ENCODE data around the gene LRRTM3. TPM values are rescaled to one million over a fixed set of nuclear protein-coding genes. Genes with fewer than 3 reads are reported as not detected.

LRRTM3 gene
- total RNA-seq, 2 experiments from 2014 or later, result not detected

- H3K9me3 ChIP-seq (ENCODE audit: control insufficient read depth in 1 of 2, insufficient read depth in 1 of 2, low read length in 2 of 2), result peaks cover 0 to 2% of the 10 kb centered on the region in 2 experiments
- ChIA-PET CTCF (no interaction called here), POLR2A (no interaction called here)
- Mint-ChIP-seq H3K27me3 (no peaks in the 10 kb centered on the region), H3K36me3 (ENCODE audit: low read depth) (no peaks in the 10 kb centered on the region), H3K4me1 (ENCODE audit: low read depth) (no peaks in the 10 kb centered on the region), H3K27ac (no peak overlapping the region), H3K4me3 (no peak overlapping the region), H3K9me3 (peaks cover 3% of the 10 kb centered on the region)
- ATAC-seq (ENCODE audit: poor library complexity) (no peak), DNase-seq (no peak)
- no peak overlapping the region for H3K4me3 ChIP-seq (ENCODE audit: low read length)
- H3K36me3 ChIP-seq (ENCODE audit: insufficient read depth, low read length), result no peaks in the 10 kb centered on the region
- intact Hi-C loops (cut with DNase I, micrococcal nuclease), result no loop called here
- TF ChIP-seq, protein P1, sequence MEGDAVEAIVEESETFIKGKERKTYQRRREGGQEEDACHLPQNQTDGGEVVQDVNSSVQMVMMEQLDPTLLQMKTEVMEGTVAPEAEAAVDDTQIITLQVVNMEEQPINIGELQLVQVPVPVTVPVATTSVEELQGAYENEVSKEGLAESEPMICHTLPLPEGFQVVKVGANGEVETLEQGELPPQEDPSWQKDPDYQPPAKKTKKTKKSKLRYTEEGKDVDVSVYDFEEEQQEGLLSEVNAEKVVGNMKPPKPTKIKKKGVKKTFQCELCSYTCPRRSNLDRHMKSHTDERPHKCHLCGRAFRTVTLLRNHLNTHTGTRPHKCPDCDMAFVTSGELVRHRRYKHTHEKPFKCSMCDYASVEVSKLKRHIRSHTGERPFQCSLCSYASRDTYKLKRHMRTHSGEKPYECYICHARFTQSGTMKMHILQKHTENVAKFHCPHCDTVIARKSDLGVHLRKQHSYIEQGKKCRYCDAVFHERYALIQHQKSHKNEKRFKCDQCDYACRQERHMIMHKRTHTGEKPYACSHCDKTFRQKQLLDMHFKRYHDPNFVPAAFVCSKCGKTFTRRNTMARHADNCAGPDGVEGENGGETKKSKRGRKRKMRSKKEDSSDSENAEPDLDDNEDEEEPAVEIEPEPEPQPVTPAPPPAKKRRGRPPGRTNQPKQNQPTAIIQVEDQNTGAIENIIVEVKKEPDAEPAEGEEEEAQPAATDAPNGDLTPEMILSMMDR (IDR thresholded peaks at IDR 0.05), result no peak
- no peaks in the 10 kb centered on the region for H3K27me3 ChIP-seq (ENCODE audit: control insufficient read depth in 1 of 2, insufficient read depth in 2 of 2, low read length in 2 of 2)
- H3K4me1 ChIP-seq (ENCODE audit: insufficient read depth, low read length), result no peaks in the 10 kb centered on the region
- H3K27ac ChIP-seq (ENCODE audit: low read depth in 1 of 2, low read length in 2 of 2), result no peak overlapping the region
These were observed 124.6 kb downstream of the LRRTM3 start for GRCh38 chr10:67050415-67050814.

DNA sequence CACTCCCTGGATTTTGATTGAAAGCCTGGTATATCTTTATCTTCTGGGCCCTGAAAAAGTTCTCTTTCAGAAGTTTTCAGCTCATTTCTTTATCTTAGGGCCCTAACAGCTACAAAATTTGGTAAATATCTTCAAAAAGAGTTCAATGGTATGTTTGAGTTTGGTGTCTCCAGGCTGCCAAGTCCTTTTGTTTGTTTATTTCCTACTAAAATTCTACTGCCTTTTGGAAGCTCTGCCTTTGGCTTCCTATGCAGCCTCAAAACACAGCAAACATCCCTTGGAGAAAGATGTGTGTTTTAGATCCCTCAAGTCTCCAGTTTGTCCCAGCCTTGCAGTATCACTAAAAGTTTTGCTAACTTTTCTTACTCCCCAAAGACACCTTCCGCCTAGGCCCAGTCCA is 146.8 kb downstream of the LRRTM3 start:
- H3K9me3 Mint-ChIP-seq, result no peaks in the 10 kb centered on the region
- no peaks in the 10 kb centered on the region for H3K36me3 Mint-ChIP-seq (ENCODE audit: low read depth)
- intact Hi-C loops (cut with DNase I, micrococcal nuclease), result no loop called here
- Histone ChIP-seq H3K27me3 (ENCODE audit: control insufficient read depth in 1 of 2, insufficient read depth in 2 of 2, low read length in 2 of 2) (no peaks in the 10 kb centered on the region), H3K36me3 (ENCODE audit: insufficient read depth, low read length) (no peaks in the 10 kb centered on the region), H3K4me1 (ENCODE audit: insufficient read depth, low read length) (no peaks in the 10 kb centered on the region), H3K4me3 (ENCODE audit: low read length) (no peak overlapping the region), H3K9me3 (ENCODE audit: control insufficient read depth in 1 of 2, insufficient read depth in 1 of 2, low read length in 2 of 2) (no peaks in the 10 kb centered on the region), H3K27ac (ENCODE audit: low read depth in 1 of 2, low read length in 2 of 2) (no peak overlapping the region)
- no peak for DNase-seq
- TF ChIP-seq, protein P1 (IDR thresholded peaks at IDR 0.05), result no peak
- ChIA-PET POLR2A (no interaction called here), CTCF (no interaction called here)
- H3K4me1 Mint-ChIP-seq (ENCODE audit: low read depth), result no peaks in the 10 kb centered on the region
- no peak for ATAC-seq (ENCODE audit: poor library complexity)
- H3K4me3 Mint-ChIP-seq, result no peak overlapping the region
- H3K27ac Mint-ChIP-seq, result no peak overlapping the region
- H3K27me3 Mint-ChIP-seq, result no peaks in the 10 kb centered on the region

GRCh38 chr10:67075491-67075971 is 149.7 kb downstream of the LRRTM3 start:
- no peaks in the 10 kb centered on the region for H3K27me3 Mint-ChIP-seq
- TF ChIP-seq, protein P1 (IDR thresholded peaks at IDR 0.05), result no peak
- Histone ChIP-seq H3K27ac (ENCODE audit: low read depth in 1 of 2, low read length in 2 of 2) (no peak overlapping the region), H3K27me3 (ENCODE audit: control insufficient read depth in 1 of 2, insufficient read depth in 2 of 2, low read length in 2 of 2) (no peaks in the 10 kb centered on the region), H3K4me1 (ENCODE audit: insufficient read depth, low read length) (no peaks in the 10 kb centered on the region), H3K4me3 (ENCODE audit: low read length) (no peak overlapping the region), H3K36me3 (ENCODE audit: insufficient read depth, low read length) (no peaks in the 10 kb centered on the region), H3K9me3 (ENCODE audit: control insufficient read depth in 1 of 2, insufficient read depth in 1 of 2, low read length in 2 of 2) (no peaks in the 10 kb centered on the region)
- CTCF ChIA-PET, result no interaction called here
- POLR2A ChIA-PET, result no interaction called here
- no peaks in the 10 kb centered on the region for H3K36me3 Mint-ChIP-seq (ENCODE audit: low read depth)
- H3K27ac Mint-ChIP-seq, result no peak overlapping the region
- H3K4me3 Mint-ChIP-seq, result no peak overlapping the region
- DNase-seq (no peak), ATAC-seq (ENCODE audit: poor library complexity) (no peak)
- intact Hi-C loops (cut with DNase I, micrococcal nuclease), result no loop called here
- H3K9me3 Mint-ChIP-seq, result no peaks in the 10 kb centered on the region
- no peaks in the 10 kb centered on the region for H3K4me1 Mint-ChIP-seq (ENCODE audit: low read depth)

Data from CD4-positive, alpha-beta T cell (primary cell).